Gastroesophageal sphincter (tissue), 4 donors: ENCODE data around the gene ATP9A. TPM values are rescaled to one million over a fixed set of nuclear protein-coding genes. Genes with fewer than 3 reads are reported as not detected.

ENCODE experiments used
- ATAC-seq: fragments of 150-250 bp; one replicate; pipeline ENCODE4 v1.9.1; 2016; ENCODE audit warnings: mild to moderate bottlenecking, moderate library complexity
- H3K27ac ChIP-seq, 4 donors: fragments of 200-600 bp; sonication (generic) in 3 of 4; 1 replicate in 3 of 4; 2 replicates in 1 of 4; pipeline ENCODE4 v1.5.1; 2016 to 2019
- H3K27me3 ChIP-seq: fragments of 200-600 bp; sonication (generic); one replicate; pipeline ENCODE4 v1.5.1; 2019
- H3K36me3 ChIP-seq, 2 donors: fragments of 200-600 bp; sonication (generic); one replicate each; pipeline ENCODE4 v1.5.1; 2019; ENCODE audit warnings: control low read depth in 1 of 2
- H3K4me1 ChIP-seq, 3 donors: fragments of 200-600 bp; sonication (generic); 1 replicate in 2 of 3; 2 replicates in 1 of 3; pipeline ENCODE4 v1.5.1; 2016 to 2019; ENCODE audit warnings: control low read depth in 2 of 3
- H3K4me3 ChIP-seq, 2 donors: fragments of 200-600 bp; sonication (generic); one replicate each; pipeline ENCODE4 v1.5.1; 2019; ENCODE audit warnings: mild to moderate bottlenecking in 1 of 2, moderate library complexity in 1 of 2
- H3K9me3 ChIP-seq, 3 donors: fragments of 200-600 bp; sonication (generic); one replicate each; pipeline ENCODE4 v1.5.1; 2017 to 2019; ENCODE audit warnings: control low read depth in 2 of 3
- EP300 ChIP-seq: sonication (generic); formaldehyde crosslinking; IDR thresholded peaks from one replicate; pipeline ENCODE4 v1.6.1; 2017; ENCODE audit warnings: antibody characterized with exemption, mild to moderate bottlenecking
- POLR2A ChIP-seq, 2 donors: fragments of 450-650 bp; IDR thresholded peaks; one replicate each; pipeline ENCODE4 v1.6.1; 2017; ENCODE audit warnings: antibody characterized with exemption in 2 of 2, mild to moderate bottlenecking in 2 of 2, moderate library complexity in 1 of 2
- POLR2AphosphoS5 ChIP-seq: sonication (generic); formaldehyde crosslinking; IDR thresholded peaks from one replicate; pipeline ENCODE4 v1.6.1; 2017; ENCODE audit warnings: antibody characterized with exemption
- WGBS, 2 donors: methylation state at CpG; one replicate each; pipeline ENCODE4 v1.1.5; 2018; ENCODE audit warnings: low coverage in 1 of 2; 5-methylcytosine and 5-hydroxymethylcytosine counted together
- total RNA-seq, 4 donors: library from RNA; depleted of rRNA; stranded (reverse); fragments of >200 nt; gene quantifications; one replicate each; pipeline ENCODE4 v1.1.0, GENCODE V29; 2016
- TF ChIP-seq, protein P1 (sequence below), 4 experiments: fragments of 200-600 bp in 2 of 4; fragments of 450-650 bp in 2 of 4; sonication (generic) in 1 of 4; IDR thresholded peaks; one replicate each; pipeline ENCODE4 v1.5.1; 2017 to 2019; ENCODE audit warnings: antibody characterized with exemption in 4 of 4, mild to moderate bottlenecking in 2 of 4, moderate library complexity in 2 of 4

The ATP9A gene
- total RNA-seq, 4 donors from 2014 or later = 49.3 to 80.2 (median 57.7) TPM

DNA sequence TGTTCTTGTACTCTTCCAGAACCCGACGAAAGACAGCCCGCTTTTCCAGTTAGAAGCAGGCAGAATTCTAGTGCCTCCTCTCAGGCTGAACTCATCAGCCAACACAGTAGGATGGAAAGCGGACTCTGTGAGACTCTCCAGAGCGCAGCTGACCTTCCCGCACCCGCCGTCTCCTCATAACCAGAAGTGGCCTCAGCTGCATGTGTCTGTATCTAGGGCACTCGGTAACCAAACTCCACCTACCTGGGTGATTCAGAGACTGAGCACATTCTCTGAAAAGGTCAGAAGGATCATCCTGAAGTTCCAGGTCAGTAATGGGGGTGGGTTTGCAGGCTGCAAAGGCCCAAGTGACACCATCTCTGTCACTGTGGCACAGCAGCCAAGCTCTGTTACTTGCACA, 158.9 kb downstream of the ATP9A start:
- 96% methylated on average over 6 of the region's 9 CpGs; no CpG with 5 or more reads in 1 of the 2 donors for WGBS, 2 donors
- TF ChIP-seq, protein P1, sequence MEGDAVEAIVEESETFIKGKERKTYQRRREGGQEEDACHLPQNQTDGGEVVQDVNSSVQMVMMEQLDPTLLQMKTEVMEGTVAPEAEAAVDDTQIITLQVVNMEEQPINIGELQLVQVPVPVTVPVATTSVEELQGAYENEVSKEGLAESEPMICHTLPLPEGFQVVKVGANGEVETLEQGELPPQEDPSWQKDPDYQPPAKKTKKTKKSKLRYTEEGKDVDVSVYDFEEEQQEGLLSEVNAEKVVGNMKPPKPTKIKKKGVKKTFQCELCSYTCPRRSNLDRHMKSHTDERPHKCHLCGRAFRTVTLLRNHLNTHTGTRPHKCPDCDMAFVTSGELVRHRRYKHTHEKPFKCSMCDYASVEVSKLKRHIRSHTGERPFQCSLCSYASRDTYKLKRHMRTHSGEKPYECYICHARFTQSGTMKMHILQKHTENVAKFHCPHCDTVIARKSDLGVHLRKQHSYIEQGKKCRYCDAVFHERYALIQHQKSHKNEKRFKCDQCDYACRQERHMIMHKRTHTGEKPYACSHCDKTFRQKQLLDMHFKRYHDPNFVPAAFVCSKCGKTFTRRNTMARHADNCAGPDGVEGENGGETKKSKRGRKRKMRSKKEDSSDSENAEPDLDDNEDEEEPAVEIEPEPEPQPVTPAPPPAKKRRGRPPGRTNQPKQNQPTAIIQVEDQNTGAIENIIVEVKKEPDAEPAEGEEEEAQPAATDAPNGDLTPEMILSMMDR (IDR thresholded peaks at IDR 0.05) = no peak
- no peak for TF ChIP-seq EP300
- no peak for TF ChIP-seq POLR2AphosphoS5
- no peak for TF ChIP-seq POLR2A (IDR thresholded peaks at IDR 0.05)
- peaks cover 0 to 4% (median 0%) of the 10 kb centered on the region in 3 donors for H3K4me1 ChIP-seq
- H3K27ac ChIP-seq = no peak overlapping the region
- H3K36me3 ChIP-seq = peaks cover 0 to 98% of the 10 kb centered on the region in 2 donors
- no peak overlapping the region for H3K4me3 ChIP-seq
- ATAC-seq = no peak
- no peaks in the 10 kb centered on the region for H3K9me3 ChIP-seq
- H3K27me3 ChIP-seq = no peaks in the 10 kb centered on the region

- Histone ChIP-seq H3K27ac (no peak overlapping the region), H3K4me1 (peaks cover 0 to 4% (median 0%) of the 10 kb centered on the region in 3 donors), H3K27me3 (no peaks in the 10 kb centered on the region), H3K4me3 (no peak overlapping the region), H3K9me3 (no peaks in the 10 kb centered on the region), H3K36me3 (peaks cover 0 to 100% of the 10 kb centered on the region in 2 donors)
- ATAC-seq = no peak
- no peak for TF ChIP-seq POLR2A (IDR thresholded peaks at IDR 0.05)
- TF ChIP-seq EP300 = no peak
- TF ChIP-seq, protein P1 (IDR thresholded peaks at IDR 0.05) = no peak
- TF ChIP-seq POLR2AphosphoS5 = no peak
- 69% methylated on average over 5 of the region's 5 CpGs for WGBS, 2 donors
Measured at GRCh38 chr20:51608061-51608460, 160.1 kb downstream of the ATP9A start.

GRCh38 chr20:51607170-51607569, 161.0 kb downstream of the ATP9A start:
- TF ChIP-seq POLR2AphosphoS5 (no peak), EP300 (no peak), POLR2A (IDR thresholded peaks at IDR 0.05) (no peak)
- TF ChIP-seq, protein P1 (IDR thresholded peaks at IDR 0.05) = no peak
- WGBS, 2 donors = 75 to 77% methylated on average over 2 of the region's 2 CpGs
- Histone ChIP-seq H3K4me3 (no peak overlapping the region), H3K9me3 (no peaks in the 10 kb centered on the region), H3K36me3 (peaks cover 0 to 98% of the 10 kb centered on the region in 2 donors), H3K27me3 (no peaks in the 10 kb centered on the region), H3K27ac (no peak overlapping the region), H3K4me1 (peaks cover 0 to 4% (median 0%) of the 10 kb centered on the region in 3 donors)
- ATAC-seq = no peak

DNA sequence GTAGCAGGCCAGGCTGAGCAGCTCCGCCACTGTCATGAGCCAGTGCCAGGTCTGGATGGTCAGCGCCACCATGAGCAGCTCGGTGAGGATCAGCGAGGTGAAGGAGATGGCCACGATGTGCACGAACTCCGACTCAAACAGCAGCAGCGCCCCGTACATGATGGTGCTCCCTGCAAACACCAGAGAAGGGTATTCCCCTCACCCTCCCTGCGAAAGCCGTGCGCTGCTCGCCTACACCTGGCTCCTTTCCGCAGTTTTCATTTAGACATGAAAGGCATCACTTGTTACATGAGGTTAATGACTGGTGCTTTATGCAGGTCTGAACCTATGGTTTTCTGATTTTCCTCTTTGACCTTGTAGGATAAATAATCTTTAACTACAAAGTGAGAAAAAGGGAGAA, 163.3 kb downstream of the ATP9A start:
- TF ChIP-seq EP300 (no peak), POLR2AphosphoS5 (no peak), POLR2A (IDR thresholded peaks at IDR 0.05) (no peak)
- TF ChIP-seq, protein P1 (IDR thresholded peaks at IDR 0.05) = no peak
- no peaks in the 10 kb centered on the region for H3K9me3 ChIP-seq
- H3K4me1 ChIP-seq = peaks cover 0 to 1% (median 0%) of the 10 kb centered on the region in 3 donors
- peaks cover 0 to 98% of the 10 kb centered on the region in 2 donors for H3K36me3 ChIP-seq
- no peak for ATAC-seq
- no peak overlapping the region for H3K27ac ChIP-seq
- no peak overlapping the region for H3K4me3 ChIP-seq
- H3K27me3 ChIP-seq = no peaks in the 10 kb centered on the region
- 98% methylated on average over 7 of the region's 14 CpGs; no CpG with 5 or more reads in 1 of the 2 donors for WGBS, 2 donors

DNA sequence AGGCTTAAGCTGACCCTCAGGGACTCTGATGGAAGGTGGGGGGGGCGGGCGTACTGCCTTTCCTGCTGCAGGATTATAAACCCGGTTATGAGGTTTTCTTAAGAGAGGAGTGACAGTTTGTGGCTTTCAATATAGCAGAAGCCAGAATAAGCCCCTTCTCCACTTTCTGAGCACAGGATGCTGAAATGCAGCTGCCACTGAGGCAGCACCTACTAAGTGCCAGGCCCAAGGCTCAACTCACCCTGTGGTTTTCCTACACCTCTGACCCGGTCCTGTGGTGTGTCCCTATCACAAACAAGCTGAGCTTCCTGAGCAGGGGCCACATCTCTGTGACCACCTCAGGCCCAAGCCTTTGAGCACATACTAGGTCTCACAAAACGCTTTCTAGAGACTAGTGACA, 166.1 kb downstream of the ATP9A start:
- 92% methylated on average over 5 of the region's 5 CpGs; no CpG with 5 or more reads in 1 of the 2 donors for WGBS, 2 donors
- Histone ChIP-seq H3K27ac (no peak overlapping the region), H3K9me3 (no peaks in the 10 kb centered on the region), H3K36me3 (peaks cover 0 to 90% of the 10 kb centered on the region in 2 donors), H3K27me3 (no peaks in the 10 kb centered on the region), H3K4me1 (no peaks in the 10 kb centered on the region), H3K4me3 (no peak overlapping the region)
- ATAC-seq = no peak
- TF ChIP-seq EP300 = no peak
- TF ChIP-seq POLR2AphosphoS5 = no peak
